DOHH2 (cell line): ENCODE data around the gene ETV6.

Experiments used
- CTCF ChIP-seq: fragments of 200-600 bp; sonication (generic); IDR thresholded peaks from one replicate; pipeline ENCODE4 v1.5.1; 2014; ENCODE audit warnings: antibody characterized with exemption, mild to moderate bottlenecking, low read depth, low read length; ENCODE audit not compliant: poor library complexity, severe bottlenecking
- EZH2phosphoT487 ChIP-seq: fragments of 200-600 bp; sonication (generic); IDR thresholded peaks from 2 replicates; pipeline ENCODE4 v1.6.1; 2017; ENCODE audit warnings: borderline replicate concordance, mild to moderate bottlenecking, antibody characterized with exemption, low read length, moderate library complexity, mixed read lengths

- TF ChIP-seq CTCF (no peak), EZH2phosphoT487 (no peak)
Observed at GRCh38 chr12:11798856-11799501, 149.5 kb downstream of the ETV6 start.
